ENCODE results near the gene ATP8A1. TPM values are rescaled to one million over a fixed set of nuclear protein-coding genes. Genes with fewer than 3 reads are reported as not detected.

Gene ATP8A1
- total and polyA plus RNA-seq, 4 donors: 0.38 to 13.2 (median 6.7) TPM

DNA sequence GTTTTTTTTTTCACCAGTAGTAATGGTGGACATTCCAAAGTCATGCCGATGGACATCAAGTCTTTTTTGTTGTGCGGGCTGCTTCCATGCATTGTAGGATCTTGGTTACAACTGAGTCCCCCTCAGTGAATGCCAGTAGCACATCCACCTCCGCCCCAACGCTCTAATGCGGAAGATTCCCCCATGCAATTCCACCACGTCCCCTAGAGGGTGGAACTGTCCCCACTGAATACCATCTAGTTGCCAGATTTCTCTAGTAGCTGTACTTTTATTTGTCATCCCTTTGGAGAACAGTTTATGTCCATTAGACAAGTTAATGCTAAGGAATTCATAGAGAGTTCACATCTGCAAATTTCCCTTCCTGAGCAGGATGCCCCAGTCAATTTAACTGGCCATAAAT lies 252.9 kb downstream of the ATP8A1 start:
- Histone ChIP-seq H3K9me3 (ENCODE audit: control insufficient read depth, low read length) (no peaks in the 10 kb centered on the region), H3K27ac (ENCODE audit: low read depth in 1 of 2, low read length in 2 of 2) (no peak overlapping the region), H3K36me3 (ENCODE audit: control insufficient read depth in 1 of 2, insufficient read depth in 2 of 2, low read length in 1 of 2) (no peaks in the 10 kb centered on the region), H3K4me3 (ENCODE audit: low read length in 2 of 2) (no peak overlapping the region), H3K27me3 (ENCODE audit: control insufficient read depth in 1 of 2, insufficient read depth in 2 of 2, low read length in 1 of 2) (peaks cover 0 to 3% of the 10 kb centered on the region in 2 donors), H3K4me1 (ENCODE audit: control insufficient read depth in 1 of 2, insufficient read depth in 2 of 2, low read length in 2 of 2) (no peaks in the 10 kb centered on the region)
- ATAC-seq (ENCODE audit: low FRiP score) (no peak), DNase-seq (no peak)
- intact Hi-C loops (cut with DNase I): no loop called here
- WGBS, 2 donors: 78 to 83% methylated on average over 6 of the region's 6 CpGs

DNA sequence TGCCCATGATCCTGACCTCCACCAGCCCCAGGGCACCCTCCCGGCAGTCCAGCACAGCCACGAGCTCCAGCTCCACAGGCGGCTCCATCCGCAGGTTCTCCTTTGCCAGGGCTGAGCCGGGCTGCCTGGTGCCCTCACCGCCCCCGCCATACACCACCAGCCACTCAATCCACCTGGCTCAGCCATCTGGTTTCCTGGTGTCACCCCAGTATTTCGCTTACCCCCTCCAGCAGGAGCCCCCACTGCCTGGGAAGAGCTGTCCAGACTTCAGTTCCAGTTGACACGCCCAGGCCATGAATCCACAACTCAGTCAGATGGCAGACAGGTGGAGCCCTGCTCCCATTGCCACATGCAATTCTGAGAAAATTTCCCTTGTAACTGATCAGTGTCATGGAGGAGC lies 255.7 kb downstream of the ATP8A1 start:
- Histone ChIP-seq H3K9me3 (ENCODE audit: control insufficient read depth, low read length) (no peaks in the 10 kb centered on the region), H3K27ac (ENCODE audit: low read depth in 1 of 2, low read length in 2 of 2) (no peak overlapping the region), H3K36me3 (ENCODE audit: control insufficient read depth in 1 of 2, insufficient read depth in 2 of 2, low read length in 1 of 2) (no peaks in the 10 kb centered on the region), H3K4me3 (ENCODE audit: low read length in 2 of 2) (no peak overlapping the region), H3K4me1 (ENCODE audit: control insufficient read depth in 1 of 2, insufficient read depth in 2 of 2, low read length in 2 of 2) (no peaks in the 10 kb centered on the region), H3K27me3 (ENCODE audit: control insufficient read depth in 1 of 2, insufficient read depth in 2 of 2, low read length in 1 of 2) (peaks cover 0 to 3% of the 10 kb centered on the region in 2 donors)
- 78 to 79% methylated on average over 9 of the region's 9 CpGs for WGBS, 2 donors
- DNase-seq (no peak), ATAC-seq (ENCODE audit: low FRiP score) (no peak)
- intact Hi-C loops (cut with DNase I): no loop called here

DNA sequence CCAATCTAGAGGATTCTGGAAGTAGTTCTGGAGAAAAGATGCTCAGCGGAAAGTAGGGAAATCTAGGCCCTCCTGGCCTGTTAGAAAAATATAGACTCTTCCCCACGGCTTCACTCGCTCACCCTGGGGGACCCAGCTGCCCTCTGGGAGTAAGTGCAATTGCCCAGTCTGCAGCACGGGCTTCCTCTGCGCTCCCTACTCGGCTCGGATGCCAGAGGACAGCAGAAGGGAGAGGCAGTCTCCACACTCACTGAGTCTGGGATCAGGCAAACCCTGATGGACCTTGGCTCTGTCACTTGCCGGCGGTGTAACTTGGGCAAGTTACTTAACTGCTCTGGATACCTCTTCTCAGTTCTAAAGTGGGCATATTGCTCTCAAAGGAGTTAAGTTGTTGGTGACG lies 257.5 kb downstream of the ATP8A1 start:
- Histone ChIP-seq H3K27me3 (ENCODE audit: control insufficient read depth in 1 of 2, insufficient read depth in 2 of 2, low read length in 1 of 2) (peaks cover 0 to 3% of the 10 kb centered on the region in 2 donors), H3K36me3 (ENCODE audit: control insufficient read depth in 1 of 2, insufficient read depth in 2 of 2, low read length in 1 of 2) (no peaks in the 10 kb centered on the region), H3K9me3 (ENCODE audit: control insufficient read depth, low read length) (no peaks in the 10 kb centered on the region), H3K4me1 (ENCODE audit: control insufficient read depth in 1 of 2, insufficient read depth in 2 of 2, low read length in 2 of 2) (no peaks in the 10 kb centered on the region), H3K4me3 (ENCODE audit: low read length in 2 of 2) (no peak overlapping the region), H3K27ac (ENCODE audit: low read depth in 1 of 2, low read length in 2 of 2) (no peak overlapping the region)
- peak; percentile 28 for ATAC-seq (ENCODE audit: low FRiP score)
- intact Hi-C loops (cut with DNase I): no loop called here
- no peak for DNase-seq
- WGBS, 2 donors: 22 to 35% methylated on average over 10 of the region's 10 CpGs

- WGBS, 2 donors: 10 to 13% methylated on average over 24 of the region's 24 CpGs
- H3K4me3 ChIP-seq (ENCODE audit: low read length in 2 of 2): no peak overlapping the region
- no peaks in the 10 kb centered on the region for H3K9me3 ChIP-seq (ENCODE audit: control insufficient read depth, low read length)
- DNase-seq: no peak
- peaks cover 0 to 3% of the 10 kb centered on the region in 2 donors for H3K27me3 ChIP-seq (ENCODE audit: control insufficient read depth in 1 of 2, insufficient read depth in 2 of 2, low read length in 1 of 2)
- no peaks in the 10 kb centered on the region for H3K4me1 ChIP-seq (ENCODE audit: control insufficient read depth in 1 of 2, insufficient read depth in 2 of 2, low read length in 2 of 2)
- ATAC-seq (ENCODE audit: low FRiP score): no peak
- H3K36me3 ChIP-seq (ENCODE audit: control insufficient read depth in 1 of 2, insufficient read depth in 2 of 2, low read length in 1 of 2): no peaks in the 10 kb centered on the region
- intact Hi-C loops (cut with DNase I): no loop called here
- H3K27ac ChIP-seq (ENCODE audit: low read depth in 1 of 2, low read length in 2 of 2): no peak overlapping the region
Measured at GRCh38 chr4:42398871-42399331, 258.0 kb downstream of the ATP8A1 start.

DNA sequence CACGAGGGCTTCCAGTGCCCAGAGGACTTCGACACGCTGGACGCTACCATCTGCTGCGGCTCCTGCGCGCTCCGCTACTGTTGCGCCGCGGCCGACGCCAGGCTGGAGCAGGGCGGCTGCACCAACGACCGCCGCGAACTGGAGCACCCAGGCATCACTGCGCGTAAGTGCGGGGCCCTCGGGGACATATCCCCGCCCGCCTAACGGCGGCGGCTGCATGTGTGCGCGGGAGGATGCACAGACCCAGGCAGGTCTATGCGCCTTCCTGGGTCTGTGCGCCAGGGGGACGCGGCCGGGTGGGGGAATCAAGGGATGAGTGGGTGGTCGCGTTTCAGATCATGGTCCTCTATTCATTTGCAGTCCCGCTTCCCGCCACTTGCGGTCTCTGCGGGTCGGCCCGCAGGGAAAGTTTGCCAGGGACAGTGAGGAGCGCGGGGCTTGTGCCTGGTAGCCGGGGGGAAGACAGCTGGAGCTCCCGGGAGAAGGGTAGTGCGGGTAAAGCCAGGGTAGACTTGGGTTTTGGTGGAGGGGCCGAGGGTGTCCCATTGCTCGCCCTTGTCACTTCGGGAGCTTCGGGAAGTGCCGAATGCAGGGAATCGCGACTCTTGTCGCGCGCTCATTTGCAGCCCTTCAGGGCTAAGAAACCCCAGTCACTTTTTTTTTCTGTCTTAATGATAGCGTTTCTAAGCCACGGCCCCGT lies 258.6 kb downstream of the ATP8A1 start:
- peak overlapping the region; percentile 20 to 27 for H3K4me3 ChIP-seq (ENCODE audit: low read length in 2 of 2)
- 1% methylated on average over 58 to 60 of the region's 60 CpGs for WGBS, 2 donors
- H3K4me1 ChIP-seq (ENCODE audit: control insufficient read depth in 1 of 2, insufficient read depth in 2 of 2, low read length in 2 of 2): no peaks in the 10 kb centered on the region
- DNase-seq (peak in 1 of 2 donors; percentile 50), ATAC-seq (ENCODE audit: low FRiP score) (peak; percentile 68)
- no peaks in the 10 kb centered on the region for H3K36me3 ChIP-seq (ENCODE audit: control insufficient read depth in 1 of 2, insufficient read depth in 2 of 2, low read length in 1 of 2)
- no peak overlapping the region for H3K27ac ChIP-seq (ENCODE audit: low read depth in 1 of 2, low read length in 2 of 2)
- no peaks in the 10 kb centered on the region for H3K9me3 ChIP-seq (ENCODE audit: control insufficient read depth, low read length)
- intact Hi-C loops (cut with DNase I): no loop called here
- H3K27me3 ChIP-seq (ENCODE audit: control insufficient read depth in 1 of 2, insufficient read depth in 2 of 2, low read length in 1 of 2): peaks cover 0 to 3% of the 10 kb centered on the region in 2 donors

DNA sequence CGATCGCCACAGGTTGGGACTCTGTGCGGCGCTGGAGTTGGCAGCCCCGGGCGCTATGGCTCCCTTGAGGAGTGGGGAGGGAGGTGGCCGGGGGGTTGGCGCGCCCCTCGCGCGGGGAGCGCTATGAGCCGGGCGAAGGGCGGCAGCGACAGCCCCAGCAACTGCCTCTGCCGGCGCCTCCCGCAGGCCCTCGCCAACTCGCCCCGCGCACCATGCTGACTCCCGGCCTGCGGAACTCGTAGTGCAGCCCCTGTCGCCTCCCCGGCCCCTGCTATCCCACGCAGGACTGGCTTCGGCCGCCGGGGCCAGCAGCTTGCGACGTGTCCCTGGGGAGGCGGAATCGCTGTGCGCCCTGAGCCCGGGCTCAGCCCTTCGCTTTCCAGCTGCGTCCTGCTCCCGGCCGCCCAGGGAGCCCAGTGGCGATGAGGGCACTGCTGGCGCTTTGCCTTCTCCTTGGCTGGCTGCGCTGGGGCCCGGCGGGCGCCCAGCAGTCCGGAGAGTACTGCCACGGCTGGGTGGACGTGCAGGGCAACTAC lies 259.2 kb downstream of the ATP8A1 start:
- DNase-seq (no peak), ATAC-seq (ENCODE audit: low FRiP score) (peak; percentile 28)
- Histone ChIP-seq H3K27ac (ENCODE audit: low read depth in 1 of 2, low read length in 2 of 2) (no peak overlapping the region), H3K9me3 (ENCODE audit: control insufficient read depth, low read length) (no peaks in the 10 kb centered on the region), H3K4me3 (ENCODE audit: low read length in 2 of 2) (peak overlapping the region; percentile 20 to 27), H3K36me3 (ENCODE audit: control insufficient read depth in 1 of 2, insufficient read depth in 2 of 2, low read length in 1 of 2) (no peaks in the 10 kb centered on the region), H3K4me1 (ENCODE audit: control insufficient read depth in 1 of 2, insufficient read depth in 2 of 2, low read length in 2 of 2) (no peaks in the 10 kb centered on the region), H3K27me3 (ENCODE audit: control insufficient read depth in 1 of 2, insufficient read depth in 2 of 2, low read length in 1 of 2) (peaks cover 0 to 3% of the 10 kb centered on the region in 2 donors)
- WGBS, 2 donors: 0% methylated on average over 32 to 52 of the region's 52 CpGs
- intact Hi-C loops (cut with DNase I): no loop called here

DNA sequence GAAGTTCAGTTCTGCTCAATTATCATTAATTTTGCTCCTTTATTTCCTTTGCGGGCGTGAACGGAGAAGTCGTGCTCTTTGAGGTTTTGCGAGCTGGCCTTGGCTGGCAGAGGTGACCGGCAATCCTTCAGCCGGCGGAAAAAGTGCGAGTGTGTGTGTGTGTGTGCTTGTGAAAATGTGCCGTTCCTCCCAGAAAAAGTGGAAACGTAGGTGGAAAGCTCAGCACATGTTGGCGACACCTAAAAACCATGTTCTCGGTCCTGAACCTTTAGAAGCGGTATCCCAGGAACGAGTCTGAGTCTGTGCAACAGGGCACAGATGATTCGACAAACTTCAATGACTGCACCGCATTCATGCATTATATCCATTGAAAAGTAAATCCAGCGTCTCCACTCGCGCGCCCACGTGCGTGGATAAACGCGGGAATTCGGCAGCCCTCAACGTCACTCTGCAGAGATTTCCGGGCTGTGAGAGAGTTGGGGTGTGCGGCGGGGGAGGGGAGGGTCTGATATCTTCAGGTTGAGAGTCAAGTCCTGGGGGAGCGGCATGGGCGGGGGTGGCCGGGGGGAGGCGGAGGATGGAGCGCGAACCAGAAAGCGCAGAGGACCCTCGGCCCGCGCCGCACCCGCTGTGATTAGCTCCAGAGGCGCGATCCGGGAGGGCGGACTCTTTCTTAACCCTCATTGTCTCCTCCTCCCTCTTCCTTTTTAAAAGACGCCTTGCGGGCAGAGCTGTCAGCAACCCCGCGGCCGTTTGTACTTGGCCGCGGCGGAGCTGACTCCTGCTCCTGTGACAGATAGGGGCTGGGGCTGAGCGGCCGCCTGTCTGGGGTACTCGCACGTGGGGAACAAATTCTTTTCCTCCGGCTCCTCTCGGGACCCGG lies 259.9 kb downstream of the ATP8A1 start, which contains the start of gene SHISA3:
SHISA3 (plus strand) TSS at position 737 of the 883 bp plus-strand sequence. CDS start 569 bp downstream, outside the sequence.
- no peaks in the 10 kb centered on the region for H3K9me3 ChIP-seq (ENCODE audit: control insufficient read depth, low read length)
- 3 to 4% methylated on average over 51 to 61 of the region's 61 CpGs for WGBS, 2 donors
- intact Hi-C loops (cut with DNase I): no loop called here
- H3K27ac ChIP-seq (ENCODE audit: low read depth in 1 of 2, low read length in 2 of 2): no peak within 1 kb of the TSS
- H3K36me3 ChIP-seq (ENCODE audit: control insufficient read depth in 1 of 2, insufficient read depth in 2 of 2, low read length in 1 of 2): no peaks in the 10 kb centered on the region
- ATAC-seq (ENCODE audit: low FRiP score) (peak; percentile 51), DNase-seq (peak in 1 of 2 donors; percentile 51)
- H3K27me3 ChIP-seq (ENCODE audit: control insufficient read depth in 1 of 2, insufficient read depth in 2 of 2, low read length in 1 of 2): peaks cover 0 to 3% of the 10 kb centered on the region in 2 donors
- no peaks in the 10 kb centered on the region for H3K4me1 ChIP-seq (ENCODE audit: control insufficient read depth in 1 of 2, insufficient read depth in 2 of 2, low read length in 2 of 2)
- H3K4me3 ChIP-seq (ENCODE audit: low read length in 2 of 2): peak within 1 kb of the TSS; percentile 20 to 27

- H3K9me3 ChIP-seq (ENCODE audit: control insufficient read depth, low read length): no peaks in the 10 kb centered on the region
- no peaks in the 10 kb centered on the region for H3K4me1 ChIP-seq (ENCODE audit: control insufficient read depth in 1 of 2, insufficient read depth in 2 of 2, low read length in 2 of 2)
- no peak overlapping the region for H3K4me3 ChIP-seq (ENCODE audit: low read length in 2 of 2)
- WGBS, 2 donors: 45 to 55% methylated on average over 17 of the region's 17 CpGs
- ATAC-seq (ENCODE audit: low FRiP score): no peak
- peaks cover 0 to 3% of the 10 kb centered on the region in 2 donors for H3K27me3 ChIP-seq (ENCODE audit: control insufficient read depth in 1 of 2, insufficient read depth in 2 of 2, low read length in 1 of 2)
- intact Hi-C loops (cut with DNase I): no loop called here
- H3K36me3 ChIP-seq (ENCODE audit: control insufficient read depth in 1 of 2, insufficient read depth in 2 of 2, low read length in 1 of 2): no peaks in the 10 kb centered on the region
- DNase-seq: no peak
- H3K27ac ChIP-seq (ENCODE audit: low read depth in 1 of 2, low read length in 2 of 2): no peak overlapping the region
Measured at GRCh38 chr4:42396361-42396751, 260.5 kb downstream of the ATP8A1 start.
